IPS DF 6.9 (cell line): Measurements from ENCODE around the gene AURKA.

Source experiments
- DNase-seq: peaks from one replicate; pipeline ENCODE4 v3.0.0-alpha.2; 2013; ENCODE audit warnings: low read depth, low spot score
- H3K27ac ChIP-seq: one replicate; pipeline ENCODE4 v1.5.1; 2013; ENCODE audit warnings: low read length, control low read depth
- H3K27me3 ChIP-seq: 2 replicates; pipeline ENCODE4 v1.6.1; 2013; ENCODE audit warnings: mild to moderate bottlenecking, low read length; ENCODE audit not compliant: control insufficient read depth, insufficient read depth
- H3K36me3 ChIP-seq: 2 replicates; pipeline ENCODE4 v1.6.1; 2013; ENCODE audit warnings: low read length; ENCODE audit not compliant: control insufficient read depth, insufficient read depth
- H3K4me1 ChIP-seq: 2 replicates; pipeline ENCODE4 v1.6.1; 2013; ENCODE audit warnings: low read length; ENCODE audit not compliant: control insufficient read depth, insufficient read depth
- H3K4me3 ChIP-seq: 2 replicates; pipeline ENCODE4 v1.5.1; 2013; ENCODE audit warnings: mild to moderate bottlenecking, low read length
- H3K9me3 ChIP-seq: 2 replicates; pipeline ENCODE4 v1.6.1; 2013; ENCODE audit warnings: low read length, inconsistent platforms; ENCODE audit not compliant: control insufficient read depth, insufficient read depth
- WGBS: extraction: QIAGEN DNeasy Blood & Tissue Kit; methylation state at CpG from one replicate; pipeline ENCODE4 v1.1.7; 2013; ENCODE audit warnings: mixed read lengths, missing lambda C conversion rate; ENCODE audit not compliant: insufficient read length, insufficient coverage; 5-methylcytosine and 5-hydroxymethylcytosine counted together

Gene AURKA

DNA sequence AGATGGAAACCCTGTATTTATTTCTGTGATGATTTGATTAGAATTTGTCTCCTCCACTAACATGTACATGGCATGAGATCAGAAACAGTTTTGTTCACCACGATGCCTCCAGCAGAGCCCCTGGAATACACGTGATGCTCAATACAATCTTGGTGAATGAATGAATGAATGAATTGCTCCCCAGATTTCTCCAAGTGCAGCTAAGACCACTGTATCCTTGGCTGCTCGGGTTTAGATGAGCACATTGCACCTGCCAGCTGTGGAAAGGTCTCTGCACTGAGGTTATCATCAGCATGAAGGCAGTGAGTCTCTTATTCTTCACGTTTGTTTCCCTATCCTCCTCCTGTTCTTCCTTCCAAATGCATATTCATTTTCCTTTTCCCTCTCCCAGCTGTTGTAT, 37.9 kb upstream of the AURKA start:
- Histone ChIP-seq H3K4me3 (no peak overlapping the region), H3K27ac (no peak overlapping the region)

DNA sequence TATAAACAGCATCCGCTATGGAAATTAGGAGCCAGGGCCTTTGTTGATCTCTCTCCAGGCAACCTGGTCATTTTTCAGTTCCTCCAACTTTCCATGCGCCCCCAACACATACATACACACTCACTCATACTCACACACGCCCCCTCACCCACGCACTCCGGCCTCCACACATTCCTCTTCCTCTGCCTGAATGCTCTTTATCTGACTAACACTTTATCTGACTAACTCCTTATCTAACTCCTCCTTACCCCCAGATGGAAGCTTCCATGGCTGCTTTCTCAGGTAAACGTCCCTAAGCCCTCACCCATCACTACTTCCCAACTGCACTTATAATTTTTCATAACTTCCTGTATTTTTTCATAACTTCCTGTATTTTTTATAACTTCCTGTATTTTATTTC, 37.5 kb upstream of the AURKA start:
- 100% methylated on average over 4 of the region's 6 CpGs for WGBS
- Histone ChIP-seq H3K4me1 (no peaks in the 10 kb centered on the region), H3K36me3 (no peaks in the 10 kb centered on the region), H3K9me3 (no peaks in the 10 kb centered on the region), H3K27ac (no peak overlapping the region), H3K27me3 (no peaks in the 10 kb centered on the region), H3K4me3 (no peak overlapping the region)
- DNase-seq = no peak

More for the DNA sequence above, 37.9 kb upstream of the AURKA start:
- no peaks in the 10 kb centered on the region for H3K27me3 ChIP-seq
- no peaks in the 10 kb centered on the region for H3K36me3 ChIP-seq
- WGBS = no CpG with 5 or more reads among the region's 4 CpGs
- no peaks in the 10 kb centered on the region for H3K4me1 ChIP-seq
- DNase-seq = no peak
- H3K9me3 ChIP-seq = no peaks in the 10 kb centered on the region

DNA sequence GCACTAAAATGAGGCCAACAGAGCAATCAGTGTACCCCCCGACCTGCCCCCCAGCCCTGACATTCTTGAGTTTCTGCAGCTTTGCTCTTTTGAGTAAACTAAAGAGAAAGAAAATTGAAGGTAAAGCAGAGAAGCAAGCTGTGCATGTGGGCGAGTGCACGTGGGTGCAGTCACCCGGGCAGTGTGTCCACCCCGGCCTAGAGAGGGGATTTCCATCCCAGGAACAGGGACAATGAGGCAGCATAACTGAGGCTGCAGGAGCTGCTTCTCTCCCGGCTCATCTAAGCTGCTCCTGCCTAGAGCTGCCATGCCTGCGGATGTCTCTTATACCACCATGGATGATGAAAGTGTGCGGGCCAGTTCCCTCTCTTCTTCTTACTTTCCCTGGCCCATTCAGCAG, 36.9 kb upstream of the AURKA start:
- no CpG with 5 or more reads among the region's 8 CpGs for WGBS

DNA sequence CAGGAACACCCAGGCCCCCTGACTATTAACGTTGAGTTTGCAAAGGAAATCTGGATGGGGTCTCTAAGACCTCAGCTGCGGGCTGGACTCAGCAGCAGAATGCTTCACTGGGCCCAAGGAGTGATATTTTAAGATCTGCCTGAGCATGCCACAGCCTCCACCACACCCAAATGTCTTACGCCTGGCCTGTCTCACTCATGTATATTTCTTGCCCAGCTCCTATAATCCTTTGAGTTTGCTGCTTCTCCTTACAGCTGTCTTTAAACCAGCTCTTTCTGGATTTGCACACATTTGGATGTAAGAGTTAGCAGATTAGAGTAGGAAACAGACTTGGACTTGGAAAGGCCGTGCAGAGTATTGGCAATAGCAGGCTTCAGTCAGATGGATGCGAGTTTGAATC, 36.4 kb upstream of the AURKA start:
- H3K27me3 ChIP-seq = no peaks in the 10 kb centered on the region
- no peak overlapping the region for H3K4me3 ChIP-seq
- no peak for DNase-seq
- H3K27ac ChIP-seq = no peak overlapping the region
- WGBS = no CpG with 5 or more reads among the region's 5 CpGs
- no peaks in the 10 kb centered on the region for H3K36me3 ChIP-seq
- H3K9me3 ChIP-seq = no peaks in the 10 kb centered on the region
- no peaks in the 10 kb centered on the region for H3K4me1 ChIP-seq

More for the DNA sequence above, 36.9 kb upstream of the AURKA start:
- H3K27ac ChIP-seq = no peak overlapping the region
- DNase-seq = no peak
- H3K9me3 ChIP-seq = no peaks in the 10 kb centered on the region
- H3K27me3 ChIP-seq = no peaks in the 10 kb centered on the region
- H3K36me3 ChIP-seq = no peaks in the 10 kb centered on the region
- no peaks in the 10 kb centered on the region for H3K4me1 ChIP-seq
- H3K4me3 ChIP-seq = no peak overlapping the region

DNA sequence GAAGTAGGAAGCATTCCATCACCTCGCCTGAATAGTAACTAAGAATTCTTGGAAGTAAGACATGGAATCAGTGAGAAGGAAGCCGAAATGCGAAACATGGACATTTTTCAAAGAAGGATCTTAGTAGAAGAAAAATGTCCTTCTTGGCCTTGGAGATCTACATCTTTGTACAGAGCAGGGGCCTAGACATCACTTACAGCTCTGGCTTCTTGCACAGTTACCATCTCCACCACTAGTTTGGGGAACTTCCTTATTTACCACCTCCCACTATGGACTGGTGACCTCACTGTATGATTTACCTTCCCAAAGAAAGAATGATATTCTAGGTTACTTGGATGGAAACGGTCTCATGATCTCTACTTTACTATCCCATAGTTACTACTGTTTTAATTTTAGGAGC, 35.8 kb upstream of the AURKA start:
- H3K4me1 ChIP-seq = peaks cover 2% of the 10 kb centered on the region; the same call in 1 of the 2 replicates
- no peak overlapping the region for H3K27ac ChIP-seq
- no peak for DNase-seq
- WGBS = no CpG with 5 or more reads among the region's 4 CpGs
- H3K9me3 ChIP-seq = no peaks in the 10 kb centered on the region
- no peaks in the 10 kb centered on the region for H3K36me3 ChIP-seq
- no peaks in the 10 kb centered on the region for H3K27me3 ChIP-seq
- H3K4me3 ChIP-seq = no peak overlapping the region

DNA sequence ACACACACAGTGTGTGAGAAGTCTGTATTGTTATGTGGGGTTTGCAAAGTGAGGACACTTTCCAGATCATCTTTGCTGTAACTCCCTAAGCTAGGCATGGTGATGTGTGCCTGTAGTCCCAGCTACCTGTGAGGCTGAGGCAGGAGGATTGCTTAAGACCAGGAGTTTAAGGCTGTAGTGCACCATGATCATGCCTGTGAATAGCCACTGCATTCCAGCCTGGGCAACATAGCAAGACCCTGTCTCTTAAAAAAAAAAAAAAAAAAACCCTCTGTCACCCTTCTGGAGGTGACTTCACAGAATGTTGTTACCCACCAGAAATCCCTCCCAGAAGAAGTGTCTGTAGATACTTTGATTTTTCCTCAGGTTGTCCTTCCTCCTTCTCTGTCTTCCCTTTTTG, 34.9 kb upstream of the AURKA start:
- DNase-seq = no peak
- peaks cover 1% of the 10 kb centered on the region; the same call in 1 of the 2 replicates for H3K27me3 ChIP-seq
- no peaks in the 10 kb centered on the region for H3K9me3 ChIP-seq
- H3K4me1 ChIP-seq = peaks cover 2% of the 10 kb centered on the region; the same call in 1 of the 2 replicates
- H3K27ac ChIP-seq = no peak overlapping the region
- no peaks in the 10 kb centered on the region for H3K36me3 ChIP-seq
- H3K4me3 ChIP-seq = no peak overlapping the region

DNA sequence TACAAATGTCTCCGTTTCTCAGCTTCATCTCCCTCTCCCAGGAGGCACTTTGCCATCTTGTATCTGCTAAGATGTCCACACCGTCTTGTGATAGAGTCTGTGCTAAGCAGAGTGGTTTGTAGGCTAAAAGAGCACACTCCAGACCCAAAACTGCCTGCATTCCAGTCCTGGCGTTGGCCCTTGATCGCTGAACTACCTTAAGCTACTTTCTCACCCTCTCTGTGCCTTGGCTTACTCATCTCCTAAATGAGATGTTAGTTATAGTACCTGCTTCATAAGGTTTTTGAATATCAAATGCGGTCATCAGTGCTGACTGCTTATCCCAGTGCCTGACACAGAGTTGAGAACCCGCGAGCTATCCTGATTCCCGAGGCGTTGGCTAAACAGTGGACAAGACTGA, 34.0 kb upstream of the AURKA start:
- Histone ChIP-seq H3K36me3 (no peaks in the 10 kb centered on the region), H3K27me3 (peaks cover 1% of the 10 kb centered on the region; the same call in 1 of the 2 replicates), H3K4me1 (peaks cover 2% of the 10 kb centered on the region; the same call in 1 of the 2 replicates), H3K27ac (no peak overlapping the region), H3K9me3 (no peaks in the 10 kb centered on the region), H3K4me3 (no peak overlapping the region)
- WGBS = no CpG with 5 or more reads among the region's 9 CpGs
- no peak for DNase-seq

DNA sequence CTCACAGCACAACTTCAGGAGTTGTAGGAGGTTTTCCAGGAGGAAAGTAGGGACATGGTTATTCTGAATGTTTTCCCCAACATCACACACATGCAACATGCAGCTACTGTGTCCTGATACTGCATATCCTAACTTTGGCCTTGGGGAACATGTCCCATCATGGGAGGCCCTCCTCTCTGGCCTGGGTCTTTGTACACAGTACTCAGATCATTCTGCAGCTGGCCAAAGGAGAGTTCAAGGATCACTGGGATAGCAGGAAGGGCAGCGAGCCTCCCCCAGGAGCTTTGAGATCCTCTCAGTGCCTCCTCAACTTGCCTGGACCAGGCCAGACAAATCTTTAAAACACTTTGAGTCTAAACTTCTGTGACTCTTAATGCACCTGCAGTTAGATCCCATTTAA, 32.9 kb upstream of the AURKA start:
- WGBS = no CpG with 5 or more reads among the region's 1 CpG
- no peaks in the 10 kb centered on the region for H3K9me3 ChIP-seq
- H3K27me3 ChIP-seq = peaks cover 1% of the 10 kb centered on the region; the same call in 1 of the 2 replicates
- peaks cover 2% of the 10 kb centered on the region; the same call in 1 of the 2 replicates for H3K4me1 ChIP-seq
- no peaks in the 10 kb centered on the region for H3K36me3 ChIP-seq
- no peak overlapping the region for H3K27ac ChIP-seq
- DNase-seq = no peak
- no peak overlapping the region for H3K4me3 ChIP-seq

DNA sequence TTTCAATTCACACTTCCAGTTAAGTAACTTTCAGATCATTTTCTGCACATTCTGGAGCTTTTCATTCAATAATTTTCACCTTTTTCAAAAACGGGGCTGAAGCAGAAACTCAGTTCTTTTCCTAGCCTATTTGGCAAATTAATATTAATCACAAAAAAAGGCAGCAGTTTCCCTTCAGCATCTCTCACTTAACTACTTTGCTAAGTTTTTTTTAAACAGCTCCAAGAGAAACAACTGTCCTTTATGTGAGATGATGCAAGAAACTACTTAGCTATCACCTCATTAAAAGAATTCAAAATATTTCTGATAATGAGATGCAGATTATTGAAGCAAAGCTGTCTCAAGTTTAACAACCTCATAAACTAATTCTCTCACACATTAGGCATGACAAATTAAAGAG, 31.9 kb upstream of the AURKA start:
- WGBS = no CpG with 5 or more reads among the region's 1 CpG
- Histone ChIP-seq H3K27me3 (peaks cover 1% of the 10 kb centered on the region; the same call in 1 of the 2 replicates), H3K9me3 (no peaks in the 10 kb centered on the region), H3K4me1 (peaks cover 2% of the 10 kb centered on the region; the same call in 1 of the 2 replicates), H3K27ac (no peak overlapping the region), H3K36me3 (no peaks in the 10 kb centered on the region), H3K4me3 (no peak overlapping the region)
- DNase-seq = no peak

DNA sequence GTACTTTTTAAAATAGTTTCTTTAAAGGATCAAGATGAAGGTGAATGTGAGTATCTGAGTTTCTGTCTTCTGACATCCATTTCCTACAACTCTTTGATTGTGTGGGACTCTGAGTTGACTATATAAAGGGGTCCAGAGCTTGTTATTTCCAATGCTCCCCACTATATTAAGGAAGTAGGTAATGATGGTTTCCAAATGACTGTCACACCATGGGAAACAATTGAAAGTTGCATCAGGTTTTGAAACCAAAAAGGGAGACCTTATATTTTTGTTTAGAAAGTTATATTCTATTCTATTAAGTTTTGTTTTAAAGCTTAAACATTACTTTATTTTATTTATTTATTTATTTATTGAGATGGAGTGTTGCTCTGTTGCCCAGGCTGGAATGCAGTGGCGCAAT, 31.2 kb upstream of the AURKA start:
- H3K4me3 ChIP-seq = no peak overlapping the region
- no CpG with 5 or more reads among the region's 1 CpG for whole genome bisulfite sequencing
- no peak for DNase-seq
- H3K9me3 ChIP-seq = no peaks in the 10 kb centered on the region
- H3K27ac ChIP-seq = no peak overlapping the region
- H3K36me3 ChIP-seq = no peaks in the 10 kb centered on the region
- peaks cover 1% of the 10 kb centered on the region; the same call in 1 of the 2 replicates for H3K27me3 ChIP-seq
- peaks cover 2% of the 10 kb centered on the region; the same call in 1 of the 2 replicates for H3K4me1 ChIP-seq

DNA sequence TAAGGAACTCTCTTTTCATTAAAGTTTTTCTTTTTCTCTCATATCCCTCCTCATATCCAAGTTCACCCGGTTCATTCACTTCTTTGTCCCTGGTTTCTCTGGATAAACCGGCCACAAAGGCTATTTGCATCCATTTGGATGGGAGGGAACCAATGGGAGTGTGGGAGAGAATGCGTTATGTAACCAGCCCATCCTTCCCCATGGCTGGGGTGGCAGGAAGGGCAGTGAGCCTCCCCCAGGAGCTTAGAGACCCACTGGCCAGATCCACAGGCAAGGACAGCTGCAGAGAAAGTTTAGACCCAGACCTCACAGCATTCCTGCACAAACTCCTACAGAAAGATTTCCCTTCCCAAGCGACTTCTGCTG, 30.8 kb upstream of the AURKA start:
- no CpG with 5 or more reads among the region's 4 CpGs for WGBS
- H3K4me3 ChIP-seq = no peak overlapping the region
- no peaks in the 10 kb centered on the region for H3K36me3 ChIP-seq
- no peak overlapping the region for H3K27ac ChIP-seq
- H3K4me1 ChIP-seq = peaks cover 2% of the 10 kb centered on the region; the same call in 1 of the 2 replicates
- DNase-seq = no peak
- no peaks in the 10 kb centered on the region for H3K9me3 ChIP-seq
- peaks cover 1% of the 10 kb centered on the region; the same call in 1 of the 2 replicates for H3K27me3 ChIP-seq
